ENCODE measurements around the gene KCNMA1.

- no peak for TF ChIP-seq CTCF (IDR thresholded peaks at IDR 0.05)
- no peak for TF ChIP-seq POLR2A (IDR thresholded peaks at IDR 0.05)
- TF ChIP-seq POLR2AphosphoS5 (IDR thresholded peaks at IDR 0.05), result no peak
- TF ChIP-seq EP300 (IDR thresholded peaks at IDR 0.05), result no peak
These were observed 665.9 kb downstream of the KCNMA1 start for GRCh38 chr10:76971547-76972170.
